HG02884 (cell line): Measurements from ENCODE around the gene MYO7B.
"Not testable (repeated sequence)": the region's sequence is repeated elsewhere in the genome, so short reads cannot be mapped to it uniquely, and the experiment has no call there.

ENCODE experiments used
- ATAC-seq: cut with Tn5 transposase; IDR thresholded peaks from one replicate; pipeline ENCODE4 v1.9.1; 2021; ENCODE audit warnings: mild to moderate bottlenecking, moderate library complexity; ENCODE audit not compliant: unreplicated experiment

The MYO7B gene

DNA sequence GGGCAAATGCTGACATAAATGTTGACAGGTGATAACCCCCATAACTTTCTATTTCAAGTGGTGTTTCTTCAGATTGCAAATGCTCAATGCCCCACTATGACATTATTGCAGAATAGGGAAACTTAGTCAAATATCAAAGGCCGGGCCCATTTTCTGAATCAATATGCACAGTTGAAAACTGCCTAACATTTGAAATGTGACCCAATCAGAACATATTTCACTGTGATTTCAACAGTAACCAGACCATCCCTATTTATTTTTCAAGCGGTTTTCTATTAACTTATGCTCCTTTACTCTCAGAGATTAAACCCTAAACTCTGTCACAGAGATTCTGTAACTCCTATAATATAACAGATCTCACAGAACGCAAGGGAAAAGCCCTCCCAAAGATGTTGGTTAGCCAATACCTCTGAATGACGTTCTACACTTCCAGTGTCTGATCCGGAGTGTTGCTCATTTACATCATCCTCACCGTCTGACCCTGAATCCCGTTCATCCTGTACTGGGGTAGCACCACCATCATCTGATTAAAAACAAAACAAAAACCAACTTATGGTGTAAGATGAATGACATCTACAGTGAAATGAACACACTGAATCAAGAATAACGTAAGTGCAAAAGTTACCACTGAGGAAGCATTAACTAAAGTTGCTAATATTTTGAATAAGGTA is 12.1 kb upstream of the MYO7B start:
- no peak for ATAC-seq

DNA sequence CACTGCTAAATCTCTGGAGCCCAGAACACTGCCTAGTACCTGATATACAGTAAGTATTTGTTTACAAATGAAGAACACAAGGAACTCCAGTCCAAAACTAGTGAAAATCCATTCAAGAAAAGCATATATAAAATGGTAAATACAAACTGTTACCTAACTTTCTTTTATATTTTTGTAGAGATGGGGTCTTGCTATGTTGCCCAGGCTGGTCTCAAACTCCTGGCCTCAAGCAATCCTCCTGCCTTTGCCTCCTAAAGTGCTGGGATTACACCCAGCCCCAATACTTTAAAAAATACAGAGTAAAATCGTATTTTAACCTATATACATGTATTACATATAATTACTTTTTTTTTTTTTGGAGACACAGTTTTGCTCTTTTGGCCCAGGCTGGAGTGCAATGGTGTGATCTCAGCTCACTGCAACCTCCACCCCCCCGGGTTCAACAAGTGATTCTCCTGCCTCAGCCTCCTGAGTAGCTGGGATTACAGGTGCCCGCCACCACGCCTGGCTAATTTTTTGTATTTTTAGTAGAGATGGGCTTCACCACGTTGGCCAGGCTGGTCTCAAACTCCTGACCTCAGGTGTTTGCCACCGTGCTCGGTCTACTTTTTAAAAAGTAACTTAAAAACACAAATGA is 11.2 kb upstream of the MYO7B start:
- ATAC-seq: not testable (repeated sequence)

GRCh38 chr2:127525691-127526131 is 9.8 kb upstream of the MYO7B start:
- no peak for ATAC-seq

GRCh38 chr2:127526132-127527000 is 9.1 kb upstream of the MYO7B start, which contains the start of gene IWS1:
Gene IWS1, minus strand, starts transcription at chr2:127526489. Its CDS starts 281 bp downstream, at chr2:127526208.
- peak; percentile 85 for ATAC-seq

GRCh38 chr2:127527001-127527804 is 8.3 kb upstream of the MYO7B start:
- ATAC-seq: peak; percentile 2

- ATAC-seq: no peak
Observed at GRCh38 chr2:127528487-127528886, 7.0 kb upstream of the MYO7B start.

DNA sequence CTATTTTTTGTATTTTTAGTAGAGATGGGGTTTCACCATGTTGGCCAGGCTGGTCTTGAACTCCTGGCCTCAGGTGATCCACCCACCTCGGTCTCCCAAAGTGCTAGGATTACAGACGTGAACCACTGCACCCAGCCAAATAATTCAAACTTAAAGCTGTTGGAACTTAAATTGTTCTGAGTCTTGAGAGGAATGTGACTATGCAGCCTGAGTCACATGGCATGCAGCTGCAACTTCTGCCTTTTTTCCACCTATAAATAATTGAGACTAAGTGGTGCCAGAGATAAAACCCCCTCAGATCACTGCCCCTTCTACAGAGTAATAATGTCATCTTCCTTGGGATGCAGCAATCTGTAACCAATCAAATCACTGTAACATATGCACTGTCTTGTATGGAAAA is 6.1 kb upstream of the MYO7B start:
- not testable (repeated sequence) for ATAC-seq

DNA sequence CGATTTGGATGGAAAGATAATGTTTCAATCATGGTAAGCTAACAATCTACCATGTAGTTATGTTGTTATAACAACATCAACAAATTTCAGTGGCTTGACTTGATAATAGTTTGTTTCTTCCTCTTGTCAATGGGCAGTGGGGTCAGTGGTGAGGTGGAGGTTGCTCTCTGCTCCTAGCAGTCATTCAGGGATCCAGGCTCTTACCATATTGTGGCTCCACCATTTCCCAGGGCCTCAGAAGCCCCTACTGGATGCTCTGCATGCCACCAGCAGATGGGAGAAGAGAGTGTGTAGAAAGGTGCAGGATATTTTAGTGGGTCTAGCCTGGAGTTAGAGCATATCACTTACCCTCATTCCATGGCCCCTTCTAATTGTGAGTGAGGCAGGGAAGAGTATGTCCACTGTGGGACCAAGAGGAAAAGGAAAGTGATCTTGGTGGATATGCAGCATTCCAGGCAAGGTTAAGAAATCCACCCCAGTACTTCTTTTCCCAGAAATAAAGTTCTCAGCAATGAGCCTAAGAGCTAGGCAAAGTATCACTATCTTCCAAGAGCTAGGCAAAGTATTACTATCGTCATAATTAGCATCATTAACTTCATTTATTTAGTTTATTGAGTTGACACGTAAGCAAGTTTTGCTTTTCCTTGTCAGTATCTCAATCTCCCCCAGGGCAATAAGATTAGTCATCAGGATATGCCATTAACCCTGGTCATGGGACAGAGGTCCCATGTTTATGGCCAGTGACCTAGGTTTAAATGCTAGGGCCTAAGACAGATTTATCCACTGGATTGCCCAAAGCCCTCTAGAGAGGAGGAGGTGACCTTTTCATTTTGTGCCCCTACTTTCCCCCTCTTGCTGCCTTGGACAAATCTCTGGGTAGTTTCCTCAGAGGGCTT is 5.0 kb upstream of the MYO7B start:
- no peak for ATAC-seq

GRCh38 chr2:127531221-127531648 is 4.2 kb upstream of the MYO7B start:
- no peak for ATAC-seq

- ATAC-seq: no peak
Observed at GRCh38 chr2:127532296-127532695, 3.2 kb upstream of the MYO7B start.

GRCh38 chr2:127535918-127536317 is 435 bp downstream of the MYO7B start:
- ATAC-seq: no peak

GRCh38 chr2:127536707-127537541 is 1.4 kb downstream of the MYO7B start:
- ATAC-seq: no peak

DNA sequence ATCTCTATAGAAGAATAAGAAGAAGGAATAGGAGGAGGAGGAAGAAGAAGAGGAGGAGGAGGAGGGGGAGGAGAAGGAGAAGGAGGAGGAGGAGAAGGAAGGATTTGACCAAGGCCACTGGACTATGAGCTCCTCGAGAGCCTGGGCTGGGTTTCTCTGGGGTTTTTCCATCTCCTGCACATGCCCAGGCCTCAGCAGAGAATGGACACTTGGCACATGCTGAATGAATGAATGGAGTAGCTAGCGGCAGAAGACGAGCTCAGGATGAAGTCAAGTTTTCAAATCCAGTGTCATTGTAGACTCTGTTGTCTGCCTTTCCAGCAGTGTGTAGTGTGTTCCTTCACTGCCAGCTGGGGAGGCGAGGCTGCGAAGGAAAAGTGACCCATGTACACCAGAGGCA is 2.2 kb downstream of the MYO7B start:
- no peak for ATAC-seq

DNA sequence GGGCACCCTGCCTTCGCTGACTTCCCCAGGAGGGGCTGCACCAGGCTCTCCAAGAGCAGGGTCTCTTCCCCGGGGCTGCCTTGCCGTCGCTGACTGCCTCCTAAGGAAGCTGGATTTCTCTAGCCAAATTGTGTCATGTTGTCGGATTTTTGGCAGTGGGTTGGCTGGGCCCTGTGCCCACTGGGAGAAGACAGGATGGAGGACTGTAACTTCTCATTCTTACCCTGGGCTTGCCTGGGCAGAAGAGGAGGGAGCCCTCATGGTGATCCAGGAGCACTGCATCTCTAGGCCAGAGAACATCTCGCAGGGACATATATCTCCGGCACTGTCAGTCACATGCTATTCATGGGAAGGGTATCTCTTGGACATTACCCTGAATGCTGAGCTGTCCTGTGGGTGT is 6.3 kb downstream of the MYO7B start:
- ATAC-seq: no peak

- no peak for ATAC-seq
Observed at GRCh38 chr2:127542231-127542630, 6.7 kb downstream of the MYO7B start.

DNA sequence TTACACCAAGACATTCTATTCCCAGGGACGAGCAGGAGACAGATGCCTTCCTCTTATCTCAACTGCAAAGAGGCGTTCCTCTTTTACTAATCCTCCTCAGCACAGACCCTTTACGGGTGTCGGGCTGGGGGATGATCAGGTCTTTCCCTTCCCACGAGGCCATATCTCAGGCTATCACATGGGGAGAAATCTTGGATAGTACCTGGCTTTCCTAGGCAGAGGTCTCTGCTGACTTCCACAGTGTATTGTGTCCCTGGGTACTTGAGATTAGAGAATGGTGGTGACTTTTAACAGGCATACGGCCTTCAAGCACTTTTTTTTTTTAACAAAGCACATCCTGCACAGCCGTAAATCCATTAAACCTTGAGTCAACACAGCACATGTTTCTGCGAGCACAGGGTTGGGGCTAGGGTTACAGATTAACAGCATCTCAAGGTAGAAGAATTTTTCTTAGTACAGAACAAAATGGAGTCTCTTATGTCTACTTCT is 7.6 kb downstream of the MYO7B start:
- not testable (repeated sequence) for ATAC-seq

- no peak for ATAC-seq
Observed at GRCh38 chr2:127545189-127545588, 9.7 kb downstream of the MYO7B start.

- no peak for ATAC-seq
Observed at GRCh38 chr2:127545796-127546195, 10.3 kb downstream of the MYO7B start.

GRCh38 chr2:127546797-127547196 is 11.3 kb downstream of the MYO7B start:
- ATAC-seq: no peak
